PC-3 (cell line): ENCODE data around the gene KCNT2.

Experiments used
- EZH2 ChIP-seq: fragments of 300-600 bp; sonication (generic); IDR thresholded peaks from one replicate; pipeline ENCODE4 v1.6.1; 2017; ENCODE audit warnings: antibody characterized with exemption, mild to moderate bottlenecking, low read length; ENCODE audit not compliant: unreplicated experiment
- EZH2phosphoT487 ChIP-seq: fragments of 300-600 bp; sonication (generic); IDR thresholded peaks from 2 replicates; pipeline ENCODE4 v1.6.1; 2018; ENCODE audit warnings: mild to moderate bottlenecking, antibody characterized with exemption, low read length, borderline replicate concordance
- TF ChIP-seq, protein P1 (sequence below): fragments of 300-600 bp; sonication (generic); conservative IDR thresholded peaks from 2 replicates; pipeline ENCODE4 v1.5.1; 2017; ENCODE audit warnings: antibody characterized with exemption, low read depth, mild to moderate bottlenecking, low read length

DNA sequence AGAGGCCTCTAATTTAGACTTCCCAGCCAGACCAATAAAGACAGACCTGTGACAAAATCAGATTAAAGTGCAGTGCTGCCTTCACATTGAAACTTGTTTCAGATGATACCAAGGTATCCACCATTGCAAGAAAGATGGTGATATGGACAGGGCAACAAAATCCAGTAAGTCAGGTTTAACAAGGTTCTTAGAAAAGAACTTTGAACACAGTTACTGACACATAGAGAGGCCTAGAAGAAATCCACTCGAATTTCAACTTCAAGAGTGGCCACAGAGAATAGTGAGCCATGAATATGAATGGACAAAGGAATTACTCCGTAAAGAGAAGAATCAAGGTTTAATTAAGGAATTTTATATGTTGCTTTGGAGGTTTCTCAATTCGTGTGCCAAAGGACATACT, 230.4 kb downstream of the KCNT2 start:
- TF ChIP-seq, protein P1, sequence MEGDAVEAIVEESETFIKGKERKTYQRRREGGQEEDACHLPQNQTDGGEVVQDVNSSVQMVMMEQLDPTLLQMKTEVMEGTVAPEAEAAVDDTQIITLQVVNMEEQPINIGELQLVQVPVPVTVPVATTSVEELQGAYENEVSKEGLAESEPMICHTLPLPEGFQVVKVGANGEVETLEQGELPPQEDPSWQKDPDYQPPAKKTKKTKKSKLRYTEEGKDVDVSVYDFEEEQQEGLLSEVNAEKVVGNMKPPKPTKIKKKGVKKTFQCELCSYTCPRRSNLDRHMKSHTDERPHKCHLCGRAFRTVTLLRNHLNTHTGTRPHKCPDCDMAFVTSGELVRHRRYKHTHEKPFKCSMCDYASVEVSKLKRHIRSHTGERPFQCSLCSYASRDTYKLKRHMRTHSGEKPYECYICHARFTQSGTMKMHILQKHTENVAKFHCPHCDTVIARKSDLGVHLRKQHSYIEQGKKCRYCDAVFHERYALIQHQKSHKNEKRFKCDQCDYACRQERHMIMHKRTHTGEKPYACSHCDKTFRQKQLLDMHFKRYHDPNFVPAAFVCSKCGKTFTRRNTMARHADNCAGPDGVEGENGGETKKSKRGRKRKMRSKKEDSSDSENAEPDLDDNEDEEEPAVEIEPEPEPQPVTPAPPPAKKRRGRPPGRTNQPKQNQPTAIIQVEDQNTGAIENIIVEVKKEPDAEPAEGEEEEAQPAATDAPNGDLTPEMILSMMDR, result no peak
- TF ChIP-seq EZH2phosphoT487 (no peak), EZH2 (no peak)
